Limb (tissue), 2 donors: ENCODE data around the gene SNX25.

ENCODE experiments used
- DNase-seq, 2 donors: peaks; one replicate each; pipeline ENCODE4 v3.0.0-alpha.2; 2016; ENCODE audit errors: extremely low spot score in 2 of 2

The SNX25 gene

GRCh38 chr4:185259719-185260118 is 50.3 kb downstream of the SNX25 start:
- DNase-seq, result no peak

- DNase-seq, result no peak
Observed at GRCh38 chr4:185261946-185262345, 52.5 kb downstream of the SNX25 start.

- no peak for DNase-seq
Observed at GRCh38 chr4:185263419-185263818, 54.0 kb downstream of the SNX25 start.

- DNase-seq, result no peak
Observed at GRCh38 chr4:185265942-185266341, 56.5 kb downstream of the SNX25 start.

- DNase-seq, result no peak
Observed at GRCh38 chr4:185269286-185269685, 59.9 kb downstream of the SNX25 start.

GRCh38 chr4:185270037-185270436 is 60.6 kb downstream of the SNX25 start:
- DNase-seq, result no peak

GRCh38 chr4:185270885-185271284 is 61.5 kb downstream of the SNX25 start:
- no peak for DNase-seq

GRCh38 chr4:185272245-185272644 is 62.8 kb downstream of the SNX25 start:
- DNase-seq, result no peak

GRCh38 chr4:185275501-185275900 is 66.1 kb downstream of the SNX25 start:
- DNase-seq, result no peak

- no peak for DNase-seq
Observed at GRCh38 chr4:185276036-185276435, 66.6 kb downstream of the SNX25 start.

- no peak for DNase-seq
Observed at GRCh38 chr4:185278716-185279115, 69.3 kb downstream of the SNX25 start.

GRCh38 chr4:185280608-185281007 is 71.2 kb downstream of the SNX25 start:
- DNase-seq, result no peak

GRCh38 chr4:185282968-185283367 is 73.6 kb downstream of the SNX25 start:
- no peak for DNase-seq

GRCh38 chr4:185283723-185284122 is 74.3 kb downstream of the SNX25 start:
- DNase-seq, result no peak

- no peak for DNase-seq
Observed at GRCh38 chr4:185285632-185286393, 76.4 kb downstream of the SNX25 start.

- no peak for DNase-seq
Observed at GRCh38 chr4:185286571-185286970, 77.2 kb downstream of the SNX25 start.

- DNase-seq, result no peak
Observed at GRCh38 chr4:185287031-185287430, 77.6 kb downstream of the SNX25 start.

GRCh38 chr4:185290018-185290607 is 80.7 kb downstream of the SNX25 start:
- no peak for DNase-seq

- no peak for DNase-seq
Observed at GRCh38 chr4:185290656-185291055, 81.3 kb downstream of the SNX25 start.

- DNase-seq, result no peak
Observed at GRCh38 chr4:185293202-185293601, 83.8 kb downstream of the SNX25 start.

- no peak for DNase-seq
Observed at GRCh38 chr4:185296665-185297460, 87.5 kb downstream of the SNX25 start.

GRCh38 chr4:185298728-185299430 is 89.5 kb downstream of the SNX25 start:
- DNase-seq, result no peak
